GM19372 (cell line): ENCODE measurements around the gene OR7A5.
"Not testable (repeated sequence)": the region's sequence is repeated elsewhere in the genome, so short reads cannot be mapped to it uniquely, and the experiment has no call there.

Experiments used
- ATAC-seq: cut with Tn5 transposase; IDR thresholded peaks from one replicate; pipeline ENCODE4 v1.9.1; 2021; ENCODE audit warnings: mild to moderate bottlenecking, low read depth, moderate library complexity; ENCODE audit not compliant: unreplicated experiment

The OR7A5 gene

DNA sequence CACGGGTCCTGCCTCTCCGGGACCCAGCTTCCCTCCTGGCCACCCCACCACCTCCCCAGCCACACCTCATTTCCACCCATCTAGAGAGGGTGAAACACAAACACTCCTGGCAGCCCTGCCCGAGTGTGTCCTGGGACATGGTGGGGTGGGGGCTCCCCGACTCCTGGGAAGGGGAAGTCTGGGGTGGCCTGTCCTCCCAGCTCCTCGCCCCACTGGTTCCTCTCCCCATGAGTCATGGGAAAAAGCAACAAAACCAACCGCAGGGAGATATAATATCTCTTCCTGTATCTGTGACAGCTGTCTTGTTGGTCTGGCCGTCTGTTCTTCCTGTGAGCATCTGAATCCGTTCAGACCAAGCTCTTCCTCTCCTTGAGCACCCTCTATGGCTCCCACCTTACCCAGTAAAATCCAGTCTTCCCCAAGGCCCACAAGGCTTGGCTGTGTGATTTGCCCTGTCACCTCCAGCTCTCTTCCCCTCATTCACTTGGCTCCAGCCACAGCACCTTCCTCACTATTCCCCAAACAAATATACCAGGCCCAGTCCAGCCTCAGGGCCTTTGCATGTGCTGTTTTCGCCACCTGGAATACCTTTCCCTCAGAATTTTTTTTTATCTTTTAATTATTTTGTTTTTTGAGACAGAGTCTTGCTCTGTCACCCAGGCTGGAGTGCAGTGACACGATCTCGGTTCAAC lies 49.7 kb downstream of the OR7A5 start:
- not testable (repeated sequence) for ATAC-seq

DNA sequence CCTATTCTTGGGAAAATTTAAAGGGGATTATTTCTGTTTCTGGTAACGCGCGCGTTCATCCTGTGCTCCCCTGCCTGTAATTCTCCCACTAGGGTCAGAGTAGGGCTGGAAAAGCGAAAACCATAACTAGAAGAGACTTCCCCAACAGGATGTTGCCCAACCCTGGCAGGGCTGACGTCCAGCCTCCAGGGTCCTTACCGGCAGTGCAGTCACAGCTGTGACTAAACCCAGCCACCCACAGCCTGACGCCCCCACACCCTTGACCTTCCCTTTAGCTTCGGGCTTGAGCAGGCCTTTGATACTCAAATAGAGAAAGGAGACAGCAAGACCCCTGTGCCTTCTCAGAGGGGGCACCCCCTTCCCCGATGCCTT lies 50.3 kb downstream of the OR7A5 start:
- not testable (repeated sequence) for ATAC-seq

DNA sequence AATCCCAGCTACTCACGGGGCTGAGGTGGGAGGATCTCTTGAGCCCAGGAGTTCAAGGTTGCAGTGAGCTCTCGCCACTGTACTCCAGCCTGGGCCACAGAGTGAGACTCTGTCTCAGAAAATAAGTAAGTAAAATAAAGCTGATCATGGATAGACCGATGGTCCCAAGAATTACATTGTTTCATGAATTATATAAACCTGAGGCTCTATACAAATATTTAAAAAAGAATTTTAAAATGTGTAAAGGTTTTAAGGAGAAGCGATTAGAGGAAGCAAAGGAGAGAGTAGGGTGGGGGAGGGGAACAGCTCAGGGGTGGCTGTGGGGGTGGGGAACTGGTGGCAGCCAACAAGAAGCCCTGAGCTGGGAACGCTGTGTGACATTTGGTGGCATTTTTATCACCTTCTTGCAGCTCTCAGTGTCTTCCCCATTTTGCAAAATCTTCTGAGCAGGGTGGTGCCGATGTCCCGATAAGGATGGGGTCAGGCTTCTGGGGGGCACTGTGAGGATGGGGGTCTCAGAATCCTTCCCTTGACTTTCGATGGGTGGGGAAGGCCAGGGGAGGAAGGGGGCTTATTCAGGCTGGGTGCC lies 51.5 kb downstream of the OR7A5 start:
- ATAC-seq: not testable (repeated sequence)

GRCh38 chr19:14782626-14783409 lies 52.2 kb downstream of the OR7A5 start:
- ATAC-seq: no peak

DNA sequence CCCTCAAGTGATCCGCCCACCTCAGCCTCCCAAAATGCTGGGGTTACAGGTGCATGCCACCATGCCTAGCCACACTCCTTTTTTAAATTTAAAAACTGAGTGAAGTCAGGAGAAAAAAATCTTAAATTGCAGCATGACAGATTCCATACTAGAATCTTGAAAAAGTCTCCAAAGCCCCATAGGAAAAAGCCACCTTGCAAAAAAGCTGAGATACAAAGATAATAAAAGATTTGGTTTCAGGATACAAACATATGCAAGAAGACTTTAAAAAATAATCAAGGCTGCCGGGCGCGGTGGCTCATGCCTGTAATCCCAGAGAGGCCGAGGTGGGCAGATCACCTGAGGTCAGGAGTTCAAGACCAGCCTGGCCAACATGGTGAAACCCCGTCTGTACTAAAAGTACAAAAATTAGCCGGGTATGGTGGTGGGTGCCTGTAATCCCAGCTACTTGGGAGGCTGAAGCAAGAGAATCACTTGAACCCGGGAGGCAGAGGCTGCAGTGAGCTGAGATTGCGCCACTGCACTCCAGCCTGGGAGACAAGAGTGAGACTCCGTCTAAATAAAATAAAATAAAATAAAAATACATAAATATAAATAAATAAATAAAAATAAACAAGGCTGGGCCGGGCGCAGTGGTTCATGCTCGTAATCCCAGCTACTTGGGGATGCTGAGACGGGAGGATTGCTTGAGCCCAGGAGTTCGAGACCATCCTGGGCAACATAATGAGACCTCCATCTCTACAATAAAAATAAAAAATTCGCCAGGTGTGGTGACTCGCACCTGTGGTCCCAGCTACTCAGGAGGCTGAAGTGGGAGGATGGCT lies 53.1 kb downstream of the OR7A5 start:
- not testable (repeated sequence) for ATAC-seq

DNA sequence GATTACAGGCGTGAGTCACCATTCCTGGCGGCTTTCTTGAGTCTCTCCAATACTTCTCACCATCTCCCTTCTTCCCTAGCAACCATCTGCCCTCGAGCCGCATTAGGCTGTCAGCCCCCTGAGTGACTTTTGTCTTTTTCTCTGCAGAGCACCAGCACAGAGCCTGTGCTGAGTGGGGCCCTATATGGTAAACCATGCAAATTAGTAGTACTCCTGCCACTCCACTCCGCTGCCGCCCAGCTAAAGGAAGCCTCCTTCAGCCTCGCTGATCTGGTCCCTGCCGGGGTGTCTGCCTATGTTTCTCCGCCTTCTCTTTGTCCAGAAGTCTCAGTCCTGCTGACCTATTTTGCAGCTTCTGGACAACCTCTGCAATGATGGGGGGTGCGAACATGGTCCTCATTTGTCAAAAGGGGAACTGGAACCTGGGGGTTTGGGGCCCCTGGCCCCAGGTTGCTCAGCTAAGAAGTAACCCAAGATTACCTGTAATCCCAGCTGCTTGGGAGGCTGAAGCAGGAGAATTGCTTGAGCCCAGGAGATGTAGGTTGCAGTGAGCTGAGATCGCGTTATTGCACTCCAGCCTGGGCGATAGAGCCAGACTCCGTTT lies 54.3 kb downstream of the OR7A5 start:
- ATAC-seq: not testable (repeated sequence)

DNA sequence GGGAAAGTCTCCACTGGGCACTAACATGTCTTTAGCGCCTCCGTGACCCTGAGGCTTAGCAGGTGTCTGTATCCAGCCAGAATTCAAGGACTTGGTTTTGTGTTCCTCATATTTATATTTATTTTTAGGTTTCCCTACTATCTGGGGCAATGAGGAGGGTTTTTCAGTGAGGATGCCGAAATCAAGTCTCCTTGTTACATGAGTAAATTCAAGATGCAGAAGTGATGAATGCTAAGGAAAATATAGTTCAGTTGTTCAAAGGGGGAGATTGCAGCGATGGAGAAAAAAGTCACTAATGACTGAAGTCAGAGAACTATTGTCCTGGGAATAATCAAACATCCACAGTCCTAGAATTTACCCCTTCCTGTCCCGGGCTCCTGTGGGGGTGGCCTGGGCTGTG lies 55.8 kb downstream of the OR7A5 start:
- no peak for ATAC-seq

GRCh38 chr19:14778110-14778845 lies 56.7 kb downstream of the OR7A5 start, which contains the start of gene ADGRE2:
Gene ADGRE2 (minus strand): TSS chr19:14778560. CDS start chr19:14776756, 1,804 bp downstream.
- ATAC-seq: not testable (repeated sequence)

- ATAC-seq: not testable (repeated sequence)
Observed at GRCh38 chr19:14777645-14778044, 57.3 kb downstream of the OR7A5 start.
